ENCODE data around the gene HMG20B. TPM values are rescaled to one million over a fixed set of nuclear protein-coding genes. Genes with fewer than 3 reads are reported as not detected.

The HMG20B gene
- total RNA-seq, 1 experiment from 2014 or later = 186 TPM

DNA sequence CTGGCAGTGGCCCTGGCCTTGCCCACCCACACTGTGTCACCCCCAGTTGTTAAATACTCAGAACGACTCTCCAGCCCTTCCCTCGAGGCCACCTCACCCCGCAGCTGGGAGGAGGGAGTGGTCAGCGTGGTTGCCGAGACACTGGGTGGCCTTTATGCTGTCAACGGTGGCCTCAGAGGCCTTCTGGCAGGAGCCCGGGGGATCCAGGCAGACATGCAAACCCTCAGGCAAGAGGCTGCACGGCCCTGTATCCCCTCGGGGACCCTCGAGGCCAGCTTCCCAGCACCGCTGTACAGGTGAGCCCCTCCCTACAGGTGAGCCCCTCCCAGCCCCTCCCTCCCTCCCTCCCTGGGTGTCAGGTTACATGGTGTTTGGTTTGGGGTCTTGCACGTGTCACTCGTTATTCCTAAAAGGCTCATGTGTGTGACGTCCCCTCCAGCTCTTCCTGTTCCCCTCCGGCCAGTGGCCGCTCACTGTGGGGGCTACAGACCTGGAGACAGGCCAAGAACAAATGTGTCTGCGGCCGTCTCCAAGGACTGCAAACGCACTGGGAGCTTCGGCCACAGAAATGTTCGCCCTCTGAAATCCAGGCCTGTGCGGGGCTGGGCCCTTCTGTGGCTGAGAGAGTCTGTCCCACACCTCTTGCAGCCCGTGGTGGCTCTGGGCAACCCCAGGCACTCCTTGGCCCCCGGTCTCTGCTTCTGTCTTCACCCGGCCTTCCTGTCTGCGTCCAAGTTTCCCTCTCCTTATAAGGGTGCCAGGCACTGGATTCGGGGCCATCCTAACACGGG is 33.6 kb upstream of the HMG20B start, which contains the start of gene TEKTIP1:
TEKTIP1 (plus strand) TSS at position 210 of the 791 bp plus-strand sequence; CDS start at position 214, 4 bp downstream.
- Histone ChIP-seq H3K9ac (ENCODE audit: low read length) (no peak within 1 kb of the TSS), H3K4me2 (ENCODE audit: low read length) (peak within 1 kb of the TSS; percentile 33), H4K20me1 (ENCODE audit: insufficient read depth) (no peaks in the 10 kb centered on the region), H2AFZ (ENCODE audit: low read depth, low read length, poor library complexity, severe bottlenecking) (no peak within 1 kb of the TSS), H3K27ac (ENCODE audit: low read depth, low read length) (peak within 1 kb of the TSS; percentile 36), H3K36me3 (ENCODE audit: control insufficient read depth in 1 of 2, insufficient read depth in 2 of 2, low read length in 2 of 2) (peaks cover 0 to 6% of the 10 kb centered on the region in 2 experiments; a peak in 1 of 4 replicates), H3K9me3 (ENCODE audit: control insufficient read depth in 1 of 2, insufficient read depth in 1 of 2, low read depth in 1 of 2, low read length in 2 of 2) (no peaks in the 10 kb centered on the region), H3K27me3 (ENCODE audit: insufficient read depth, low read length) (no peaks in the 10 kb centered on the region), H3K79me2 (ENCODE audit: insufficient read depth, low read length) (no peaks in the 10 kb centered on the region), H3K4me1 (ENCODE audit: control insufficient read depth in 1 of 2, insufficient read depth in 2 of 2, low read length in 2 of 2) (peaks cover 3 to 22% of the 10 kb centered on the region in 2 experiments; a peak in 3 of 4 replicates), H3K4me3 (replicated peaks in 1 of 2; ENCODE audit: low read depth in 1 of 2, low read length in 2 of 2) (no peak within 1 kb of the TSS), H3K9me2 (ENCODE audit: insufficient read depth) (no peaks in the 10 kb centered on the region)
- ChIA-PET RAD21 (ENCODE audit: low non-redundant PET in 1 of 2, low total read pairs in 2 of 2, uncharacterized antibody in 2 of 2, unreplicated experiment in 2 of 2) (no interaction called here), CTCF (interaction anchor here (1.2 kb wide), 1 partner anchor 234 kb away, joined by 3 read pairs; no protein-coding TSS in a partner anchor), POLR2A (interaction anchor here (0.8 kb wide), 1 partner anchor 38 kb away, joined by 3 read pairs; no protein-coding TSS in a partner anchor)
- intact Hi-C loops (cut with micrococcal nuclease) = no loop called here
- DNase-seq (ENCODE audit: low read depth, low spot score) (no peak), ATAC-seq (peak; percentile 50)
- TSS peak; percentile 28 for BruUV-seq (replicated peaks)
- TF ChIP-seq ELF1 (IDR thresholded peaks at IDR 0.05; ENCODE audit: borderline replicate concordance, low read depth) = no peak
- no peak for TF ChIP-seq YY1 (IDR thresholded peaks at IDR 0.05; ENCODE audit: extremely low read depth, insufficient replicate concordance, low read depth, low read length)
- TF ChIP-seq POLR2AphosphoS5 (IDR thresholded peaks at IDR 0.05; ENCODE audit: low read depth, low read length) = peak; percentile 36
- no peak for TF ChIP-seq SIN3A (IDR thresholded peaks at IDR 0.05; ENCODE audit: low read depth)
- TF ChIP-seq FOSL1 (IDR thresholded peaks at IDR 0.05; ENCODE audit: low read depth) = no peak

DNA sequence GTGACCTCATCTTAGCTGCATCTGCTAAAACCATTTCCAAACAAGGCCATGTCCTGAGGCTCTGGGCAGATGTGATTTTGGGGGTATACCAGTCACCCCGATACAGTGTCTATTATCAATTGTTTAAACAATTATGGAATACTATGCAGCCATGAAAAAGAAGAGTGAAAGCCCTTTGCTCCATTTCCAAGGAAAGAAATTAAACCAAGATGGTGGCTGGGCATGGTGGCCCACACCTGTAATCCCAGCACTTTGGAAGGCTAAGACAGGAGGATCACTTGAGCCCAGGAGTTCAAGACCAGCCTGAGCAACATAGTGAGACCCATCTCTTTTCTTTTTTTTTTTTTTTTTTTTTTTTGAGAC is 33.0 kb upstream of the HMG20B start:
- H3K27me3 ChIP-seq (ENCODE audit: insufficient read depth, low read length) = no peaks in the 10 kb centered on the region
- no peaks in the 10 kb centered on the region for H3K79me2 ChIP-seq (ENCODE audit: insufficient read depth, low read length)
- no TSS peak for BruUV-seq (replicated peaks)
- no peaks in the 10 kb centered on the region for H3K9me2 ChIP-seq (ENCODE audit: insufficient read depth)
- no peak overlapping the region for H3K4me3 ChIP-seq (replicated peaks in 1 of 2; ENCODE audit: low read depth in 1 of 2, low read length in 2 of 2)
- ChIA-PET CTCF (interaction anchor here (1.2 kb wide), 1 partner anchor 235 kb away, joined by 3 read pairs; no protein-coding TSS in a partner anchor), POLR2A (no interaction called here), RAD21 (ENCODE audit: low non-redundant PET in 1 of 2, low total read pairs in 2 of 2, uncharacterized antibody in 2 of 2, unreplicated experiment in 2 of 2) (interaction anchor here in 1 of 2 experiments (0.7 kb wide), 1 partner anchor 69 kb away, joined by 6 read pairs; no protein-coding TSS in a partner anchor)
- H3K36me3 ChIP-seq (ENCODE audit: control insufficient read depth in 1 of 2, insufficient read depth in 2 of 2, low read length in 2 of 2) = peaks cover 4 to 7% of the 10 kb centered on the region in 2 experiments; a peak in 1 of 4 replicates
- DNase-seq (ENCODE audit: low read depth, low spot score) (no peak), ATAC-seq (no peak)
- H3K4me2 ChIP-seq (ENCODE audit: low read length) = 0 out of 2 replicates have a peak overlapping the region, but pooled peaks have one; percentile 33
- H3K4me1 ChIP-seq (ENCODE audit: control insufficient read depth in 1 of 2, insufficient read depth in 2 of 2, low read length in 2 of 2) = peaks cover 3 to 22% of the 10 kb centered on the region in 2 experiments; a peak in 3 of 4 replicates
- intact Hi-C loops (cut with micrococcal nuclease) = no loop called here
- peak overlapping the region; percentile 36; the same call in 1 of the 2 replicates for H3K27ac ChIP-seq (ENCODE audit: low read depth, low read length)
- no peaks in the 10 kb centered on the region for H3K9me3 ChIP-seq (ENCODE audit: control insufficient read depth in 1 of 2, insufficient read depth in 1 of 2, low read depth in 1 of 2, low read length in 2 of 2)
- H4K20me1 ChIP-seq (ENCODE audit: insufficient read depth) = no peaks in the 10 kb centered on the region
- H2AFZ ChIP-seq (ENCODE audit: low read depth, low read length, poor library complexity, severe bottlenecking) = no peak overlapping the region
- no peak overlapping the region for H3K9ac ChIP-seq (ENCODE audit: low read length)
- TF ChIP-seq ZNF274 (IDR thresholded peaks at IDR 0.05; ENCODE audit: low read depth, low read length) = no peak
- TF ChIP-seq SIN3A (IDR thresholded peaks at IDR 0.05; ENCODE audit: low read depth) = no peak
- no peak for TF ChIP-seq CEBPB (IDR thresholded peaks at IDR 0.05; ENCODE audit: low read depth)
- no peak for TF ChIP-seq CBX3 (IDR thresholded peaks at IDR 0.05; ENCODE audit: low read depth)
- no peak for TF ChIP-seq FOSL1 (IDR thresholded peaks at IDR 0.05; ENCODE audit: low read depth)
- TF ChIP-seq ELF1 (IDR thresholded peaks at IDR 0.05; ENCODE audit: borderline replicate concordance, low read depth) = no peak
- TF ChIP-seq, protein P1, sequence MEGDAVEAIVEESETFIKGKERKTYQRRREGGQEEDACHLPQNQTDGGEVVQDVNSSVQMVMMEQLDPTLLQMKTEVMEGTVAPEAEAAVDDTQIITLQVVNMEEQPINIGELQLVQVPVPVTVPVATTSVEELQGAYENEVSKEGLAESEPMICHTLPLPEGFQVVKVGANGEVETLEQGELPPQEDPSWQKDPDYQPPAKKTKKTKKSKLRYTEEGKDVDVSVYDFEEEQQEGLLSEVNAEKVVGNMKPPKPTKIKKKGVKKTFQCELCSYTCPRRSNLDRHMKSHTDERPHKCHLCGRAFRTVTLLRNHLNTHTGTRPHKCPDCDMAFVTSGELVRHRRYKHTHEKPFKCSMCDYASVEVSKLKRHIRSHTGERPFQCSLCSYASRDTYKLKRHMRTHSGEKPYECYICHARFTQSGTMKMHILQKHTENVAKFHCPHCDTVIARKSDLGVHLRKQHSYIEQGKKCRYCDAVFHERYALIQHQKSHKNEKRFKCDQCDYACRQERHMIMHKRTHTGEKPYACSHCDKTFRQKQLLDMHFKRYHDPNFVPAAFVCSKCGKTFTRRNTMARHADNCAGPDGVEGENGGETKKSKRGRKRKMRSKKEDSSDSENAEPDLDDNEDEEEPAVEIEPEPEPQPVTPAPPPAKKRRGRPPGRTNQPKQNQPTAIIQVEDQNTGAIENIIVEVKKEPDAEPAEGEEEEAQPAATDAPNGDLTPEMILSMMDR (IDR thresholded peaks at IDR 0.05 in 2 of 3, conservative IDR thresholded peaks at IDR 0.05 in 1 of 3; ENCODE audit: borderline replicate concordance in 1 of 3, insufficient read depth in 1 of 3, low read depth in 2 of 3, low read length in 2 of 3) = no peak
- no peak for TF ChIP-seq ZFX (IDR thresholded peaks at IDR 0.05)
- TF ChIP-seq EGR1 (IDR thresholded peaks at IDR 0.05; ENCODE audit: low read depth) = no peak
- TF ChIP-seq EZH2phosphoT487 (IDR thresholded peaks at IDR 0.05; ENCODE audit: borderline replicate concordance) = no peak
- TF ChIP-seq SRF (IDR thresholded peaks at IDR 0.05; ENCODE audit: low read depth) = no peak
- no peak; the same call in 1 of the 2 replicates for TF ChIP-seq SP1 (IDR thresholded peaks at IDR 0.05; ENCODE audit: low read depth)
- TF ChIP-seq, protein P2, sequence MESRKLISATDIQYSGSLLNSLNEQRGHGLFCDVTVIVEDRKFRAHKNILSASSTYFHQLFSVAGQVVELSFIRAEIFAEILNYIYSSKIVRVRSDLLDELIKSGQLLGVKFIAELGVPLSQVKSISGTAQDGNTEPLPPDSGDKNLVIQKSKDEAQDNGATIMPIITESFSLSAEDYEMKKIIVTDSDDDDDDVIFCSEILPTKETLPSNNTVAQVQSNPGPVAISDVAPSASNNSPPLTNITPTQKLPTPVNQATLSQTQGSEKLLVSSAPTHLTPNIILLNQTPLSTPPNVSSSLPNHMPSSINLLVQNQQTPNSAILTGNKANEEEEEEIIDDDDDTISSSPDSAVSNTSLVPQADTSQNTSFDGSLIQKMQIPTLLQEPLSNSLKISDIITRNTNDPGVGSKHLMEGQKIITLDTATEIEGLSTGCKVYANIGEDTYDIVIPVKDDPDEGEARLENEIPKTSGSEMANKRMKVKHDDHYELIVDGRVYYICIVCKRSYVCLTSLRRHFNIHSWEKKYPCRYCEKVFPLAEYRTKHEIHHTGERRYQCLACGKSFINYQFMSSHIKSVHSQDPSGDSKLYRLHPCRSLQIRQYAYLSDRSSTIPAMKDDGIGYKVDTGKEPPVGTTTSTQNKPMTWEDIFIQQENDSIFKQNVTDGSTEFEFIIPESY (IDR thresholded peaks at IDR 0.05; ENCODE audit: extremely low read depth, insufficient replicate concordance, low read length) = no peak

All from HCT116 (cell line).